Measurements from ENCODE around the gene CCL3. TPM values are rescaled to one million over a fixed set of nuclear protein-coding genes. Genes with fewer than 3 reads are reported as not detected.

CCL3 gene
- total RNA-seq, 1 experiment from 2014 or later = 0.98 TPM

Other genes with a start within 250 kb of the CCL3 start
- not detected for gene HEATR9, start 221.3 kb downstream of the CCL3 start, total RNA-seq (2021; ENCODE audit: unreplicated experiment)
- 0.34 TPM for gene CCL5, start 209.8 kb downstream of the CCL3 start, total RNA-seq (2021; ENCODE audit: unreplicated experiment)
- gene RDM1, start 159.4 kb downstream of the CCL3 start, total RNA-seq (2021; ENCODE audit: unreplicated experiment) = 11.7 TPM
- not detected for gene LYZL6, start 146.4 kb downstream of the CCL3 start, total RNA-seq (2021; ENCODE audit: unreplicated experiment)
- gene CCL16, start 108.6 kb downstream of the CCL3 start, total RNA-seq (2021; ENCODE audit: unreplicated experiment) = not detected
- not detected for gene CCL14, start 103.4 kb downstream of the CCL3 start, total RNA-seq (2021; ENCODE audit: unreplicated experiment)
- not detected for gene CCL15, start 88.6 kb downstream of the CCL3 start, total RNA-seq (2021; ENCODE audit: unreplicated experiment)
- gene CCL23, start 72.2 kb downstream of the CCL3 start, total RNA-seq (2021; ENCODE audit: unreplicated experiment) = not detected
- gene CCL18, start 25.9 kb downstream of the CCL3 start, total RNA-seq (2021; ENCODE audit: unreplicated experiment) = not detected
- gene CCL4, start 13.7 kb upstream of the CCL3 start, total RNA-seq (2021; ENCODE audit: unreplicated experiment) = 1.2 TPM
- gene TBC1D3B, start 86.5 kb upstream of the CCL3 start, total RNA-seq (2021; ENCODE audit: unreplicated experiment) = 11.3 TPM
- gene CCL3L1, start 106.6 kb upstream of the CCL3 start, total RNA-seq (2021; ENCODE audit: unreplicated experiment) = 0.30 TPM
- 0.37 TPM for gene CCL4L2, start 120.9 kb upstream of the CCL3 start, total RNA-seq (2021; ENCODE audit: unreplicated experiment)
- 0.17 TPM for gene TBC1D3I, start 174.4 kb upstream of the CCL3 start, total RNA-seq (2021; ENCODE audit: unreplicated experiment)
- gene TBC1D3G, start 233.7 kb upstream of the CCL3 start, total RNA-seq (2021; ENCODE audit: unreplicated experiment) = not detected